ENCODE results near the gene TIMP4.

- TF ChIP-seq CTCF (IDR thresholded peaks at IDR 0.05) (no peak), POLR2A (IDR thresholded peaks at IDR 0.05) (no peak)
Observed at GRCh38 chr3:12177126-12177525, 18.4 kb upstream of the TIMP4 start.
